Testis (tissue), 3 donors: ENCODE results near the gene ANKRD11. TPM values are rescaled to one million over a fixed set of nuclear protein-coding genes. Genes with fewer than 3 reads are reported as not detected.

Source experiments
- DNase-seq: peaks from one replicate; pipeline ENCODE4 v3.0.0-alpha.2; 2019
- H3K27ac ChIP-seq, 2 donors: fragments of 200-600 bp; sonication (generic); one replicate each; pipeline ENCODE4 v1.5.1; 2019
- H3K27me3 ChIP-seq: fragments of 200-600 bp; sonication (generic); one replicate; pipeline ENCODE4 v1.5.1; 2019
- H3K36me3 ChIP-seq: fragments of 200-600 bp; sonication (generic); one replicate; pipeline ENCODE4 v1.5.1; 2017; ENCODE audit warnings: low read depth; ENCODE audit errors: missing control alignments
- H3K4me1 ChIP-seq: fragments of 200-600 bp; sonication (generic); one replicate; pipeline ENCODE4 v1.5.1; 2019
- H3K4me3 ChIP-seq, 2 donors: fragments of 200-600 bp; sonication (generic); one replicate each; pipeline ENCODE4 v1.5.1; 2017 to 2019
- H3K9me3 ChIP-seq: fragments of 200-600 bp; sonication (generic); one replicate; pipeline ENCODE4 v1.5.1; 2017
- CTCF ChIP-seq, 3 experiments: fragments of 450-650 bp in 2 of 3; fragments of 200-600 bp in 1 of 3; sonication (generic) in 1 of 3; IDR thresholded peaks; one replicate each; pipeline ENCODE4 v1.5.1; 2016 to 2019; ENCODE audit warnings: antibody characterized with exemption in 3 of 3, mild to moderate bottlenecking in 2 of 3, moderate library complexity in 1 of 3
- POLR2A ChIP-seq: fragments of 450-650 bp; IDR thresholded peaks from one replicate; pipeline ENCODE4 v1.6.1; 2017; ENCODE audit warnings: antibody characterized with exemption, mild to moderate bottlenecking, moderate library complexity
- WGBS, 2 donors: methylation state at CpG; one replicate each; pipeline ENCODE4 v1.1.5; 2018; 5-methylcytosine and 5-hydroxymethylcytosine counted together
- intact Hi-C: fragments of 100-400 bp; cut with DNase I; formaldehyde crosslinking; loops from one replicate; pipeline ENCODE4 v1.15.1; 2023; ENCODE audit warnings: low total_unique reads
- polyA plus RNA-seq: library from polyadenylated mRNA; stranded (reverse); fragments of 350-450 nt; fragmentation: Illumina TruSeq; extraction: RNeasy Lipid Tissue Mini Kit (QIAGEN cat#74804); gene quantifications from one replicate; pipeline ENCODE4 v1.2.3, GENCODE V29; 2014; ENCODE audit warnings: low read depth, low replicate concordance; ENCODE audit not compliant: insufficient read depth
- total RNA-seq, 2 donors: library from RNA; depleted of rRNA; stranded (reverse); fragments of >200 nt; gene quantifications; one replicate each; pipeline ENCODE4 v1.2.3, GENCODE V29; 2016

Gene ANKRD11
- total and polyA plus RNA-seq, 3 donors from 2014 or later: 49.7 to 187 (median 150) TPM

- H3K27ac ChIP-seq: no peak overlapping the region
- H3K36me3 ChIP-seq: no peaks in the 10 kb centered on the region
- no peak overlapping the region for H3K4me3 ChIP-seq
- H3K9me3 ChIP-seq: no peaks in the 10 kb centered on the region
- WGBS, 2 donors: 93 to 100% methylated on average over 5 to 30 of the region's 30 CpGs
- DNase-seq: no peak
- TF ChIP-seq CTCF (IDR thresholded peaks at IDR 0.05) (no peak), POLR2A (no peak)
- peaks cover 16% of the 10 kb centered on the region for H3K4me1 ChIP-seq
- intact Hi-C loops: no loop called here
- H3K27me3 ChIP-seq: no peaks in the 10 kb centered on the region
Measured at GRCh38 chr16:89274561-89275283, 215.6 kb downstream of the ANKRD11 start.

GRCh38 chr16:89273741-89274472, 216.5 kb downstream of the ANKRD11 start:
- Histone ChIP-seq H3K36me3 (no peaks in the 10 kb centered on the region), H3K9me3 (no peaks in the 10 kb centered on the region), H3K27ac (no peak overlapping the region), H3K27me3 (no peaks in the 10 kb centered on the region), H3K4me1 (peaks cover 23% of the 10 kb centered on the region), H3K4me3 (no peak overlapping the region)
- 91 to 94% methylated on average over 14 to 19 of the region's 19 CpGs for WGBS, 2 donors
- intact Hi-C loops: no loop called here
- TF ChIP-seq CTCF (IDR thresholded peaks at IDR 0.05) (no peak), POLR2A (no peak)
- DNase-seq: no peak

- intact Hi-C loops: no loop called here
- Histone ChIP-seq H3K36me3 (no peaks in the 10 kb centered on the region), H3K27ac (no peak overlapping the region), H3K27me3 (no peaks in the 10 kb centered on the region), H3K9me3 (no peaks in the 10 kb centered on the region), H3K4me1 (peaks cover 20% of the 10 kb centered on the region), H3K4me3 (no peak overlapping the region)
- WGBS, 2 donors: 92 to 97% methylated on average over 6 of the region's 6 CpGs
- no peak for TF ChIP-seq CTCF (IDR thresholded peaks at IDR 0.05)
- TF ChIP-seq POLR2A: no peak
- DNase-seq: no peak
Measured at GRCh38 chr16:89272631-89273030, 217.7 kb downstream of the ANKRD11 start.

GRCh38 chr16:89270666-89271345, 219.6 kb downstream of the ANKRD11 start:
- intact Hi-C loops: no loop called here
- TF ChIP-seq POLR2A: no peak
- peak overlapping the region in 1 of 2 donors; percentile 84 for H3K27ac ChIP-seq
- H3K36me3 ChIP-seq: peaks cover 2% of the 10 kb centered on the region
- DNase-seq: no peak
- H3K4me3 ChIP-seq: no peak overlapping the region
- H3K4me1 ChIP-seq: peaks cover 19% of the 10 kb centered on the region
- 95 to 98% methylated on average over 29 to 32 of the region's 32 CpGs for WGBS, 2 donors
- H3K9me3 ChIP-seq: no peaks in the 10 kb centered on the region
- no peaks in the 10 kb centered on the region for H3K27me3 ChIP-seq
